Activated T-helper 1 cell treated with anti-CD3 and anti-CD28 coated beads, Interleukin-12 subunit alpha, Interleukin-12 subunit beta, Interleukin-2, Interleukin-4 antibody, amounts not matched to agents 30 ng/mL and 10 ng/mL and 1 ng/mL, durations not matched to agents 14 hours and 24 hours and 36 hours (primary cell): ENCODE measurements around the gene ANKH. TPM values are rescaled to one million over a fixed set of nuclear protein-coding genes. Genes with fewer than 3 reads are reported as not detected.

Experiments used
- DNase-seq: peaks from one replicate; pipeline ENCODE4 v3.0.0; 2021; ENCODE audit warnings: low spot score
- H3K27ac Mint-ChIP-seq: one replicate; pipeline ENCODE4 v1.8.0; 2021; ENCODE audit warnings: mild to moderate bottlenecking, mixed read lengths
- H3K27me3 Mint-ChIP-seq: one replicate; pipeline ENCODE4 v1.8.0; 2022; ENCODE audit warnings: mild to moderate bottlenecking, moderate library complexity, mixed read lengths; ENCODE audit not compliant: insufficient read depth
- H3K36me3 Mint-ChIP-seq: one replicate; pipeline ENCODE4 v1.8.0; 2021; ENCODE audit warnings: low read depth, mixed read lengths
- H3K4me1 Mint-ChIP-seq: one replicate; pipeline ENCODE4 v1.8.0; 2021; ENCODE audit warnings: low read depth, mixed read lengths
- H3K4me3 Mint-ChIP-seq: one replicate; pipeline ENCODE4 v1.8.0; 2021; ENCODE audit warnings: mild to moderate bottlenecking, moderate library complexity, mixed read lengths
- H3K9me3 Mint-ChIP-seq: one replicate; pipeline ENCODE4 v1.8.0; 2021; ENCODE audit warnings: mixed read lengths
- intact Hi-C: fragments of 100-400 bp; cut with micrococcal nuclease; formaldehyde crosslinking; loops from one replicate; pipeline ENCODE4 v1.15.1; 2024
- total RNA-seq: library from RNA; stranded (reverse); gene quantifications from 2 replicates; pipeline ENCODE4 v1.2.3, GENCODE V29; 2022

The ANKH gene
- total RNA-seq, 1 donor from 2014 or later, result 35.6 TPM

DNA sequence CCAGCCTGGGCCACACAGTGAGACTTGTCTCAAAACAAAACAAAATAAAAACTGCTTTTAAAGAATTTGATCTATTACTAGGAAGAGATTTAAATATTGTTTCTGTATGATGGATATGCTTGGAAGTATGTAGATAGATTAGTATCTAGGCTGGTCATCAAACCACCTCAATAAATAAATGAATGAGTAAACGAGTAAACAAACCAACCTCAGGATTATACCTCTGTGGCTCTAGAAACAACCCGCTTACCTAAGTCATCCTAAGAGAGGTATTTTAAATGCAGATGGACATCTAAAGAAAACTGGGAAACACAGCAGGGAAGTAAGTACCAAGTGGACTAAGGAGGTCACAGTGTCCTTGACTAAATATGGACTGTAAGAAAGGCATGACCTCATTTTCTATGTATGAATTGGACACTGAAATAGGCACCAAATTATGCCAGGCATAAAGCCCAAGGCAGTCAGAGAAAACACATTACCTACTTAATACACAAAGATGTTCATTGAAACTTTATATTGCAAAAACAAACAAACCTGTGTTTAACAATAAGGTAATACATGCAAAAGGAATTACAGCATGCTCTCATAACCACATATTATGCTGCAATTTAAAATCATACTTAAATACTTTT, 7.3 kb downstream of the ANKH start:
- Mint-ChIP-seq H3K27me3 (peaks cover 2% of the 10 kb centered on the region), H3K27ac (no peak overlapping the region), H3K9me3 (no peaks in the 10 kb centered on the region), H3K4me1 (peaks cover 7% of the 10 kb centered on the region), H3K4me3 (no peak overlapping the region), H3K36me3 (peaks cover 4% of the 10 kb centered on the region)
- no peak for DNase-seq
- intact Hi-C loops, result no loop called here

GRCh38 chr5:14863105-14863504, 8.5 kb downstream of the ANKH start:
- no peak for DNase-seq
- no peak overlapping the region for H3K27ac Mint-ChIP-seq
- no peaks in the 10 kb centered on the region for H3K27me3 Mint-ChIP-seq
- no peaks in the 10 kb centered on the region for H3K4me1 Mint-ChIP-seq
- H3K9me3 Mint-ChIP-seq, result no peaks in the 10 kb centered on the region
- no peak overlapping the region for H3K4me3 Mint-ChIP-seq
- H3K36me3 Mint-ChIP-seq, result peaks cover 3% of the 10 kb centered on the region
- intact Hi-C loops, result no loop called here

- Mint-ChIP-seq H3K36me3 (peaks cover 1% of the 10 kb centered on the region), H3K4me3 (no peak overlapping the region), H3K4me1 (no peaks in the 10 kb centered on the region), H3K27ac (no peak overlapping the region), H3K27me3 (no peaks in the 10 kb centered on the region), H3K9me3 (no peaks in the 10 kb centered on the region)
- intact Hi-C loops, result no loop called here
- DNase-seq, result no peak
Observed at GRCh38 chr5:14861123-14861765, 10.3 kb downstream of the ANKH start.

DNA sequence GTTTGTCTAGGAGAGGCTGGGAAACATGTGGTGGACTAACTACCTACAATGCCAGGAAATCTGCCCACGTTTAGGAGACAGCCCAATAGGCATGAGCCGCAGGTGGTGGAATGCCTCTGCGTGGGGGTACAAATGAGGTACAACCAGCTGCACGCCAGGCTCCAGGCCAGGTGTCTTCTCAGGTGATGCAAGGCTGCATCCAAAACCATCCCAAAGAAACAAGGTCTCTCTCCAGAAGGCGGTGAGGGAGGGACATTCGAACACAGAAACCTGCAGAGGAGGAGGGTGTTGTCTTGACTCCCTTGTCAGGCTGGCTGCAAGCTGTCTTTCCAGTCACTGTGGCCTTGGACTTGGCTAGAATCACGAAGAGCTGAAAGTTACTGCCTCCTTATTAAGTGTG, 11.6 kb downstream of the ANKH start:
- H3K27ac Mint-ChIP-seq, result no peak overlapping the region
- no peaks in the 10 kb centered on the region for H3K27me3 Mint-ChIP-seq
- intact Hi-C loops, result no loop called here
- no peak for DNase-seq
- peaks cover 2% of the 10 kb centered on the region for H3K4me1 Mint-ChIP-seq
- H3K4me3 Mint-ChIP-seq, result no peak overlapping the region
- no peaks in the 10 kb centered on the region for H3K9me3 Mint-ChIP-seq
- peaks cover 1% of the 10 kb centered on the region for H3K36me3 Mint-ChIP-seq

- intact Hi-C loops, result no loop called here
- H3K4me1 Mint-ChIP-seq, result peaks cover 6% of the 10 kb centered on the region
- no peak for DNase-seq
- H3K9me3 Mint-ChIP-seq, result no peaks in the 10 kb centered on the region
- peaks cover 1% of the 10 kb centered on the region for H3K36me3 Mint-ChIP-seq
- H3K27me3 Mint-ChIP-seq, result no peaks in the 10 kb centered on the region
- no peak overlapping the region for H3K27ac Mint-ChIP-seq
- H3K4me3 Mint-ChIP-seq, result no peak overlapping the region
Observed at GRCh38 chr5:14859150-14859549, 12.4 kb downstream of the ANKH start.

DNA sequence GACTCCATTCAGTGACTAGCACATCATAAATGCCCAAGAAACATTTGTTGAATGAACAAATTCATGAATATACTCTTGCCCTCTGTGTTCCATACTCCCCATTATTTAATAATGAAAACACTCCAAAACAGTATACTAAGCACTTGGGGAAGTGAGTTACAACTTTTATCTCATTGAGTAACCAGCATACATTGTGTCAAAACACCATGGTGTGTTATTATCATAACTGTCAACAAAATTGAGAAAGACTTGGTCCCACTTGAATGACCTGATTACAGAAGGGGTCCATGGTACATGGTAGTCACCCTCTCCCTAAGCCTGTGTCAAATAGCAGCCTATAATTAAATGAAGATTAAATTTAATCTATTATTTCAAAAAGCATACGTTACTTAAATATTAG, 16.2 kb downstream of the ANKH start:
- Mint-ChIP-seq H3K36me3 (no peaks in the 10 kb centered on the region), H3K27me3 (no peaks in the 10 kb centered on the region), H3K27ac (no peak overlapping the region), H3K9me3 (no peaks in the 10 kb centered on the region), H3K4me1 (peaks cover 6% of the 10 kb centered on the region), H3K4me3 (no peak overlapping the region)
- no peak for DNase-seq
- intact Hi-C loops, result no loop called here

- no peaks in the 10 kb centered on the region for H3K9me3 Mint-ChIP-seq
- intact Hi-C loops, result no loop called here
- DNase-seq, result no peak
- H3K36me3 Mint-ChIP-seq, result no peaks in the 10 kb centered on the region
- peaks cover 6% of the 10 kb centered on the region for H3K4me1 Mint-ChIP-seq
- H3K27ac Mint-ChIP-seq, result no peak overlapping the region
- H3K4me3 Mint-ChIP-seq, result no peak overlapping the region
- H3K27me3 Mint-ChIP-seq, result no peaks in the 10 kb centered on the region
Observed at GRCh38 chr5:14854799-14855198, 16.8 kb downstream of the ANKH start.

DNA sequence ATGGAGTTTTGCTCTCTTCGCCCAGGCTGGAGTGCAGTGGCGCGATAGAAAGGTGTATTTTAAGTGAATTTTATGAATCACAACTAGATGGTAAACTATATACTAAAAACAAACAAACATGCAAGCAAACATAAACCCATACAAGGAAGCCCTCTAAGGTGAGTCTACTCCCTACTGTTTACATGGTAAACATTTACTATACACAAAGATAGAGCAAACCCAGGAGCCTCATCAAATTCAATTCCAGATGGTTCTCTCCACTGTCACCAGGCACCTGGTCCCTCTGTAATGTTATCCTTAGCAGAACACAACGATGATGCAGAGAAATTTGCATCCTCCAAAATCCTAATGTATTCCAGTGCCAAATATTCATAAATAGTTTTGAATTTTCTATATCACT, 17.9 kb downstream of the ANKH start:
- H3K4me1 Mint-ChIP-seq, result peaks cover 6% of the 10 kb centered on the region
- no peak overlapping the region for H3K27ac Mint-ChIP-seq
- no peak for DNase-seq
- intact Hi-C loops, result no loop called here
- peaks cover 2% of the 10 kb centered on the region for H3K36me3 Mint-ChIP-seq
- H3K4me3 Mint-ChIP-seq, result no peak overlapping the region
- H3K27me3 Mint-ChIP-seq, result no peaks in the 10 kb centered on the region
- no peaks in the 10 kb centered on the region for H3K9me3 Mint-ChIP-seq

DNA sequence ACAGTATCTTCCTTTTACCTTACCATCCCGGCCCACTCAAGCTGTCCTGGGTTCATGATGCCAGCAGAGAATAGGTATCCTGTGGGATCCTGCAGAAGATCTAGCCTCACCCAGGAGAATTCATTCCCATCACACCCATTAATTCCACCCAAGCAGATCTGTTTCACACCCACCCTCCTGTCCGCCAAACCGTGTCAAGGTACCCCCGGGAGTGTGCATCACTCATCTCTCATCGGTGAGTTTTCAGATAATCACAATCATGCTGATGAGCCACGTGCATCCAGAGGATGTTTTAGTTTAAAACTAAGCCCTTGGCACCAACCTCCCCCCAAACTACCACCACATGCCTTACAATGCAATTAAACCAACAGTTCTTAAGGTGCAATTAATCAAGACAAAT, 18.8 kb downstream of the ANKH start:
- Mint-ChIP-seq H3K27me3 (no peaks in the 10 kb centered on the region), H3K27ac (no peak overlapping the region), H3K36me3 (peaks cover 2% of the 10 kb centered on the region), H3K9me3 (no peaks in the 10 kb centered on the region), H3K4me3 (no peak overlapping the region), H3K4me1 (peaks cover 6% of the 10 kb centered on the region)
- intact Hi-C loops, result no loop called here
- no peak for DNase-seq

DNA sequence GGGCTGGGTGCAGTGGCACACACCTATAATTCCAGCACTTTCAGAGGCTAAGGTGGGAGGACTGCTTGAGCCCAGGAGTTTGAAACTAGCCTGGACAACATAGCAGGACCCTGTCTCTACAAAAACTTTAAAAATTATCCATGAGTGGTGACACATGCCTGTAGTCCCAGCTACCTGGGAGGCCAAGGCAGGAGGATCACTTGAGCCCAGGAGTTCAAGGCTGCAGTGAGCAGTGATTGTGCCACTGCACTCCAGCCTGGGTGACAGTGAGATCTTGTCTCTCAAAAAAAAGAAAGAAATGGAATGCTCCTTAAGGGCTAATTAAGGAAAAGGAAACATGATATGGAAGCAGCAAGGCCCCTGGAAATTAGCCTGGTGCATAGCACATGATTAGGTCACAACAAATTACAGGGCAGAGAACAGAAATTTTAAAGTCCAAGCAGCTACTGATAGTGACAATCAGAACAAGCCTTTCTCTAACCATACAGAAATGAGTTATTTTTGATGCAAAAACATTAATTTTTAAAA, 19.5 kb downstream of the ANKH start:
- no peaks in the 10 kb centered on the region for H3K27me3 Mint-ChIP-seq
- no peak for DNase-seq
- intact Hi-C loops, result no loop called here
- H3K9me3 Mint-ChIP-seq, result no peaks in the 10 kb centered on the region
- peaks cover 6% of the 10 kb centered on the region for H3K4me1 Mint-ChIP-seq
- H3K36me3 Mint-ChIP-seq, result peaks cover 2% of the 10 kb centered on the region
- no peak overlapping the region for H3K4me3 Mint-ChIP-seq
- no peak overlapping the region for H3K27ac Mint-ChIP-seq

DNA sequence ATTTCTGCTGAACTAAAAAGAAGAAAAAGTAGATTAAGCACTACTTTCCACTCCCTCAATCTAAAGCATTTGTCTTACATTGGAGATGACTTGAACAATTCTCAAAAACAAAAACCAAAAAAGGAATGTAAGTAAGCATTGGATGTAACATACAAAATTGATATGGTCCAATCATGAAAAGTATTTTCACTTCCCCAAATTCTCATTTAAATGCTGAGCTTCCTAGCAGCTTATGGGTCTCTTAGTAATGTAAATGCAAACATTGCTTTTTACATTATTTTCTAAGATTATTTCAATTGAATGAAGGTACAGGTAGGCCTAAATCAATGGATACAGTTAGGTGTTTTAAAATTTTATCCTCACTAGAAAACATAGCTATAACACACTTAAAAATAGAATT, 20.0 kb downstream of the ANKH start:
- peaks cover 6% of the 10 kb centered on the region for H3K4me1 Mint-ChIP-seq
- H3K4me3 Mint-ChIP-seq, result no peak overlapping the region
- no peaks in the 10 kb centered on the region for H3K27me3 Mint-ChIP-seq
- no peaks in the 10 kb centered on the region for H3K9me3 Mint-ChIP-seq
- intact Hi-C loops, result no loop called here
- no peak for DNase-seq
- peaks cover 2% of the 10 kb centered on the region for H3K36me3 Mint-ChIP-seq
- H3K27ac Mint-ChIP-seq, result no peak overlapping the region

GRCh38 chr5:14851050-14851419, 20.5 kb downstream of the ANKH start:
- intact Hi-C loops, result no loop called here
- DNase-seq, result no peak
- Mint-ChIP-seq H3K4me1 (peaks cover 6% of the 10 kb centered on the region), H3K9me3 (no peaks in the 10 kb centered on the region), H3K27ac (no peak overlapping the region), H3K4me3 (no peak overlapping the region), H3K27me3 (no peaks in the 10 kb centered on the region), H3K36me3 (peaks cover 2% of the 10 kb centered on the region)

DNA sequence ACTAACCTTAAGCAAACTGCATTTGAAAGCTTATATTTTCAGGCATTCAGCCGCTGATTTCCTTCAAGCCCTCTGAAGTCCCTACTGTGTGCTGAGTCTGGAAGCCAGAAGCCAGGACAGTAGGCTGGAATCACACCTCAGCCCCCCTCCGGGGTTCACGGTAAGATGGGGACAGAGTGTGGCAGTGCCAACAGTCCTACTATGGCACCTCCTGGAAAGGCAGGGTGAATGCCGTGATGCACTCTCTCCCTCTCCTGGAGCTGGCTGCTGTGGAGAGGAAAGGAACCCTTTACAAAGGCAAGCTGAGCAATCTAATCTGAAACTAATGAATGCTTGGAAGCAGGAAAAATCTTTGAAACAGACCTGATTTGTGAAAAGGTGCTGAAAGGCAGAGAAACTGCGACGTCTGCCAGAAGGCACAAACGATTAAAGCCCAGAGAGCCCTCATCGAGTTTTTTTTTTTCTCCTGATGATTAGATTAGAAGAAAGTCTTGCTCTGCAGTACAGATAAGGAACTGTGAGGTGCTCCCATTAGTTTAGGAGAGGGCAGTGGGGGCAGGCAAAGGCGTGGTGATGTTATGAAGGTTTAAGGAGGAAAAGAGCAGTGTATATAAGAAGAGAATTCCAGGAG, 21.0 kb downstream of the ANKH start:
- H3K27ac Mint-ChIP-seq, result no peak overlapping the region

More for the DNA sequence above, 21.0 kb downstream of the ANKH start:
- no peak for DNase-seq
- H3K36me3 Mint-ChIP-seq, result peaks cover 2% of the 10 kb centered on the region
- H3K4me1 Mint-ChIP-seq, result peaks cover 6% of the 10 kb centered on the region
- H3K4me3 Mint-ChIP-seq, result no peak overlapping the region
- H3K9me3 Mint-ChIP-seq, result no peaks in the 10 kb centered on the region
- intact Hi-C loops, result no loop called here
- H3K27me3 Mint-ChIP-seq, result no peaks in the 10 kb centered on the region
